Gastroesophageal sphincter (tissue), 4 donors: ENCODE results near the gene OR6B1. TPM values are rescaled to one million over a fixed set of nuclear protein-coding genes. Genes with fewer than 3 reads are reported as not detected.

Experiments used
- ATAC-seq: fragments of 150-250 bp; one replicate; pipeline ENCODE4 v1.9.1; 2016; ENCODE audit warnings: mild to moderate bottlenecking, moderate library complexity
- H3K27ac ChIP-seq, 4 donors: fragments of 200-600 bp; sonication (generic) in 3 of 4; 1 replicate in 3 of 4; 2 replicates in 1 of 4; pipeline ENCODE4 v1.5.1; 2016 to 2019
- H3K27me3 ChIP-seq: fragments of 200-600 bp; sonication (generic); one replicate; pipeline ENCODE4 v1.5.1; 2019
- H3K36me3 ChIP-seq, 2 donors: fragments of 200-600 bp; sonication (generic); one replicate each; pipeline ENCODE4 v1.5.1; 2019; ENCODE audit warnings: control low read depth in 1 of 2
- H3K4me1 ChIP-seq, 3 donors: fragments of 200-600 bp; sonication (generic); 1 replicate in 2 of 3; 2 replicates in 1 of 3; pipeline ENCODE4 v1.5.1; 2016 to 2019; ENCODE audit warnings: control low read depth in 2 of 3
- H3K4me3 ChIP-seq, 2 donors: fragments of 200-600 bp; sonication (generic); one replicate each; pipeline ENCODE4 v1.5.1; 2019; ENCODE audit warnings: mild to moderate bottlenecking in 1 of 2, moderate library complexity in 1 of 2
- H3K9me3 ChIP-seq, 3 donors: fragments of 200-600 bp; sonication (generic); one replicate each; pipeline ENCODE4 v1.5.1; 2017 to 2019; ENCODE audit warnings: control low read depth in 2 of 3
- CTCF ChIP-seq, 4 experiments: fragments of 200-600 bp in 2 of 4; fragments of 450-650 bp in 2 of 4; sonication (generic) in 1 of 4; IDR thresholded peaks; one replicate each; pipeline ENCODE4 v1.5.1; 2017 to 2019; ENCODE audit warnings: antibody characterized with exemption in 4 of 4, mild to moderate bottlenecking in 2 of 4, moderate library complexity in 2 of 4
- EP300 ChIP-seq: sonication (generic); formaldehyde crosslinking; IDR thresholded peaks from one replicate; pipeline ENCODE4 v1.6.1; 2017; ENCODE audit warnings: antibody characterized with exemption, mild to moderate bottlenecking
- POLR2A ChIP-seq, 2 donors: fragments of 450-650 bp; IDR thresholded peaks; one replicate each; pipeline ENCODE4 v1.6.1; 2017; ENCODE audit warnings: antibody characterized with exemption in 2 of 2, mild to moderate bottlenecking in 2 of 2, moderate library complexity in 1 of 2
- POLR2AphosphoS5 ChIP-seq: sonication (generic); formaldehyde crosslinking; IDR thresholded peaks from one replicate; pipeline ENCODE4 v1.6.1; 2017; ENCODE audit warnings: antibody characterized with exemption
- WGBS, 2 donors: methylation state at CpG; one replicate each; pipeline ENCODE4 v1.1.5; 2018; ENCODE audit warnings: low coverage in 1 of 2; 5-methylcytosine and 5-hydroxymethylcytosine counted together
- total RNA-seq, 4 donors: library from RNA; depleted of rRNA; stranded (reverse); fragments of >200 nt; gene quantifications; one replicate each; pipeline ENCODE4 v1.1.0, GENCODE V29; 2016

Gene OR6B1
- total RNA-seq, 4 donors from 2014 or later: not detected

- ATAC-seq: no peak
- WGBS, 2 donors: 67 to 81% methylated on average over 5 of the region's 5 CpGs
- Histone ChIP-seq H3K9me3 (peaks cover 0 to 11% (median 0%) of the 10 kb centered on the region in 3 donors), H3K4me1 (no peaks in the 10 kb centered on the region), H3K27ac (no peak overlapping the region), H3K36me3 (no peaks in the 10 kb centered on the region), H3K27me3 (no peaks in the 10 kb centered on the region), H3K4me3 (no peak overlapping the region)
- TF ChIP-seq POLR2A (IDR thresholded peaks at IDR 0.05) (no peak), EP300 (no peak), CTCF (IDR thresholded peaks at IDR 0.05) (no peak), POLR2AphosphoS5 (no peak)
Measured at GRCh38 chr7:144011458-144012230, 11.5 kb downstream of the OR6B1 start.

GRCh38 chr7:144018065-144018464 lies 17.9 kb downstream of the OR6B1 start:
- no peak for ATAC-seq
- no peak overlapping the region for H3K4me3 ChIP-seq
- no peaks in the 10 kb centered on the region for H3K27me3 ChIP-seq
- H3K36me3 ChIP-seq: no peaks in the 10 kb centered on the region
- 73 to 90% methylated on average over 4 of the region's 4 CpGs for WGBS, 2 donors
- H3K9me3 ChIP-seq: no peaks in the 10 kb centered on the region
- TF ChIP-seq EP300: no peak
- no peak for TF ChIP-seq POLR2AphosphoS5
- no peak for TF ChIP-seq CTCF (IDR thresholded peaks at IDR 0.05)
- TF ChIP-seq POLR2A (IDR thresholded peaks at IDR 0.05): no peak
- no peaks in the 10 kb centered on the region for H3K4me1 ChIP-seq
- no peak overlapping the region for H3K27ac ChIP-seq

GRCh38 chr7:144019457-144019856 lies 19.3 kb downstream of the OR6B1 start:
- TF ChIP-seq CTCF (IDR thresholded peaks at IDR 0.05): no peak
- TF ChIP-seq POLR2AphosphoS5: no peak
- TF ChIP-seq EP300: no peak
- no peak for TF ChIP-seq POLR2A (IDR thresholded peaks at IDR 0.05)
- Histone ChIP-seq H3K27me3 (no peaks in the 10 kb centered on the region), H3K4me3 (no peak overlapping the region), H3K4me1 (no peaks in the 10 kb centered on the region), H3K9me3 (no peaks in the 10 kb centered on the region), H3K27ac (no peak overlapping the region), H3K36me3 (no peaks in the 10 kb centered on the region)
- peak; percentile 48 for ATAC-seq
- WGBS, 2 donors: 29 to 30% methylated on average over 1 to 2 of the region's 2 CpGs

GRCh38 chr7:144020340-144020739 lies 20.2 kb downstream of the OR6B1 start:
- no peak overlapping the region for H3K4me3 ChIP-seq
- no peak for ATAC-seq
- 36 to 57% methylated on average over 3 of the region's 3 CpGs for WGBS, 2 donors
- H3K4me1 ChIP-seq: no peaks in the 10 kb centered on the region
- no peaks in the 10 kb centered on the region for H3K36me3 ChIP-seq
- TF ChIP-seq POLR2AphosphoS5 (no peak), EP300 (no peak), CTCF (IDR thresholded peaks at IDR 0.05) (no peak)
- no peaks in the 10 kb centered on the region for H3K27me3 ChIP-seq
- no peak overlapping the region for H3K27ac ChIP-seq
- H3K9me3 ChIP-seq: no peaks in the 10 kb centered on the region

GRCh38 chr7:144022169-144022568 lies 22.0 kb downstream of the OR6B1 start:
- Histone ChIP-seq H3K4me3 (no peak overlapping the region), H3K36me3 (no peaks in the 10 kb centered on the region), H3K4me1 (no peaks in the 10 kb centered on the region), H3K27ac (no peak overlapping the region), H3K27me3 (no peaks in the 10 kb centered on the region), H3K9me3 (no peaks in the 10 kb centered on the region)
- TF ChIP-seq EP300: no peak
- TF ChIP-seq POLR2A (IDR thresholded peaks at IDR 0.05): no peak
- TF ChIP-seq POLR2AphosphoS5: no peak
- no peak for TF ChIP-seq CTCF (IDR thresholded peaks at IDR 0.05)
- no peak for ATAC-seq
